GM20431 (cell line): ENCODE data around the gene LY6G5C.

Experiments used
- in situ Hi-C: fragments of 300-500 bp; cut with MseI, MboI; formaldehyde crosslinking; loops from one replicate; pipeline ENCODE4 v1.15.0; 2020; ENCODE audit warnings: low sequenced_read_pairs; ENCODE audit not compliant: unreplicated experiment

LY6G5C gene

GRCh38 chr6:31692353-31692752, 11.5 kb upstream of the LY6G5C start:
- in situ Hi-C loops: no loop called here

- in situ Hi-C loops: no loop called here
Measured at GRCh38 chr6:31691564-31692108, 10.8 kb upstream of the LY6G5C start.

GRCh38 chr6:31691078-31691463, 10.2 kb upstream of the LY6G5C start:
- in situ Hi-C loops: no loop called here

- in situ Hi-C loops: no loop called here
Measured at GRCh38 chr6:31690231-31691077, 9.6 kb upstream of the LY6G5C start.

GRCh38 chr6:31689249-31690110, 8.6 kb upstream of the LY6G5C start:
- in situ Hi-C loops: no loop called here

- in situ Hi-C loops: no loop called here
Measured at GRCh38 chr6:31687860-31688693, 7.2 kb upstream of the LY6G5C start.

GRCh38 chr6:31687321-31687720, 6.5 kb upstream of the LY6G5C start:
- in situ Hi-C loops: no loop called here

GRCh38 chr6:31686483-31686882, 5.6 kb upstream of the LY6G5C start:
- in situ Hi-C loops: no loop called here

GRCh38 chr6:31683591-31683990, 2.7 kb upstream of the LY6G5C start:
- in situ Hi-C loops: no loop called here

- in situ Hi-C loops: no loop called here
Measured at GRCh38 chr6:31681135-31681671, 336 bp upstream of the LY6G5C start.

- in situ Hi-C loops: no loop called here
Measured at GRCh38 chr6:31677955-31678354, 2.9 kb downstream of the LY6G5C start.

- in situ Hi-C loops: no loop called here
Measured at GRCh38 chr6:31676904-31677303, 4.0 kb downstream of the LY6G5C start.

- in situ Hi-C loops: no loop called here
Measured at GRCh38 chr6:31676322-31676903, 4.5 kb downstream of the LY6G5C start.

- in situ Hi-C loops: no loop called here
Measured at GRCh38 chr6:31669676-31670075, 11.2 kb downstream of the LY6G5C start, which contains the start of gene LY6G5B. Gene LY6G5B, plus strand, starts transcription at chr6:31669976. Its CDS starts 975 bp downstream, at chr6:31670951.

- in situ Hi-C loops: no loop called here
Measured at GRCh38 chr6:31666337-31666965, 14.4 kb downstream of the LY6G5C start.

GRCh38 chr6:31665501-31666336, 15.1 kb downstream of the LY6G5C start, which contains the start of gene CSNK2B:
Gene CSNK2B, plus strand, starts transcription at chr6:31666080. Its CDS starts 752 bp downstream, at chr6:31666832.
- in situ Hi-C loops: no loop called here

- in situ Hi-C loops: no loop called here
Measured at GRCh38 chr6:31664790-31665500, 15.9 kb downstream of the LY6G5C start, which contains the start of gene GPANK1. Gene GPANK1, minus strand, starts transcription at chr6:31664997. Its CDS starts 519 bp downstream, at chr6:31664478.
